Neural crest cell (in vitro differentiated cells): Measurements from ENCODE around the gene AKT1. TPM values are rescaled to one million over a fixed set of nuclear protein-coding genes. Genes with fewer than 3 reads are reported as not detected.

Source experiments
- DNase-seq: peaks from one replicate; pipeline ENCODE4 v3.0.0; 2021; ENCODE audit warnings: low read depth, mixed read lengths, low spot score
- H3K27ac Mint-ChIP-seq: one replicate; pipeline ENCODE4 v1.8.0; 2021; ENCODE audit warnings: mild to moderate bottlenecking, mixed read lengths; ENCODE audit not compliant: unreplicated experiment
- H3K27me3 Mint-ChIP-seq: 2 replicates; pipeline ENCODE4 v1.8.0; 2021; ENCODE audit warnings: low read depth, mild to moderate bottlenecking, mixed read lengths
- H3K36me3 Mint-ChIP-seq: 2 replicates; pipeline ENCODE4 v1.8.0; 2021; ENCODE audit warnings: low read depth, mild to moderate bottlenecking, mixed read lengths
- H3K4me1 Mint-ChIP-seq: 2 replicates; pipeline ENCODE4 v1.8.0; 2021; ENCODE audit warnings: mixed read lengths
- H3K4me3 Mint-ChIP-seq: one replicate; pipeline ENCODE4 v1.8.0; 2021; ENCODE audit warnings: mild to moderate bottlenecking, mixed read lengths
- H3K9me3 Mint-ChIP-seq: 2 replicates; pipeline ENCODE4 v1.8.0; 2021; ENCODE audit warnings: mixed read lengths
- total RNA-seq: library from RNA; stranded (reverse); gene quantifications from 2 replicates; pipeline ENCODE4 v1.2.1, GENCODE V29; 2021
- TF ChIP-seq, protein P1 (sequence below): fragments of 200-600 bp; sonication (generic); conservative IDR thresholded peaks from 2 replicates; pipeline ENCODE4 v1.5.0; 2021; ENCODE audit warnings: antibody characterized with exemption, mild to moderate bottlenecking

AKT1 gene
- total RNA-seq, 1 donor from 2014 or later, result 191 TPM

GRCh38 chr14:104798300-104799243, 3.0 kb upstream of the AKT1 start:
- Mint-ChIP-seq H3K4me1 (peaks cover 33% of the 10 kb centered on the region), H3K9me3 (no peaks in the 10 kb centered on the region), H3K27me3 (peaks cover 58% of the 10 kb centered on the region), H3K27ac (no peak overlapping the region), H3K4me3 (peak overlapping the region; percentile 90), H3K36me3 (no peaks in the 10 kb centered on the region)
- no peak for DNase-seq
- TF ChIP-seq, protein P1, sequence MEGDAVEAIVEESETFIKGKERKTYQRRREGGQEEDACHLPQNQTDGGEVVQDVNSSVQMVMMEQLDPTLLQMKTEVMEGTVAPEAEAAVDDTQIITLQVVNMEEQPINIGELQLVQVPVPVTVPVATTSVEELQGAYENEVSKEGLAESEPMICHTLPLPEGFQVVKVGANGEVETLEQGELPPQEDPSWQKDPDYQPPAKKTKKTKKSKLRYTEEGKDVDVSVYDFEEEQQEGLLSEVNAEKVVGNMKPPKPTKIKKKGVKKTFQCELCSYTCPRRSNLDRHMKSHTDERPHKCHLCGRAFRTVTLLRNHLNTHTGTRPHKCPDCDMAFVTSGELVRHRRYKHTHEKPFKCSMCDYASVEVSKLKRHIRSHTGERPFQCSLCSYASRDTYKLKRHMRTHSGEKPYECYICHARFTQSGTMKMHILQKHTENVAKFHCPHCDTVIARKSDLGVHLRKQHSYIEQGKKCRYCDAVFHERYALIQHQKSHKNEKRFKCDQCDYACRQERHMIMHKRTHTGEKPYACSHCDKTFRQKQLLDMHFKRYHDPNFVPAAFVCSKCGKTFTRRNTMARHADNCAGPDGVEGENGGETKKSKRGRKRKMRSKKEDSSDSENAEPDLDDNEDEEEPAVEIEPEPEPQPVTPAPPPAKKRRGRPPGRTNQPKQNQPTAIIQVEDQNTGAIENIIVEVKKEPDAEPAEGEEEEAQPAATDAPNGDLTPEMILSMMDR, result no peak

DNA sequence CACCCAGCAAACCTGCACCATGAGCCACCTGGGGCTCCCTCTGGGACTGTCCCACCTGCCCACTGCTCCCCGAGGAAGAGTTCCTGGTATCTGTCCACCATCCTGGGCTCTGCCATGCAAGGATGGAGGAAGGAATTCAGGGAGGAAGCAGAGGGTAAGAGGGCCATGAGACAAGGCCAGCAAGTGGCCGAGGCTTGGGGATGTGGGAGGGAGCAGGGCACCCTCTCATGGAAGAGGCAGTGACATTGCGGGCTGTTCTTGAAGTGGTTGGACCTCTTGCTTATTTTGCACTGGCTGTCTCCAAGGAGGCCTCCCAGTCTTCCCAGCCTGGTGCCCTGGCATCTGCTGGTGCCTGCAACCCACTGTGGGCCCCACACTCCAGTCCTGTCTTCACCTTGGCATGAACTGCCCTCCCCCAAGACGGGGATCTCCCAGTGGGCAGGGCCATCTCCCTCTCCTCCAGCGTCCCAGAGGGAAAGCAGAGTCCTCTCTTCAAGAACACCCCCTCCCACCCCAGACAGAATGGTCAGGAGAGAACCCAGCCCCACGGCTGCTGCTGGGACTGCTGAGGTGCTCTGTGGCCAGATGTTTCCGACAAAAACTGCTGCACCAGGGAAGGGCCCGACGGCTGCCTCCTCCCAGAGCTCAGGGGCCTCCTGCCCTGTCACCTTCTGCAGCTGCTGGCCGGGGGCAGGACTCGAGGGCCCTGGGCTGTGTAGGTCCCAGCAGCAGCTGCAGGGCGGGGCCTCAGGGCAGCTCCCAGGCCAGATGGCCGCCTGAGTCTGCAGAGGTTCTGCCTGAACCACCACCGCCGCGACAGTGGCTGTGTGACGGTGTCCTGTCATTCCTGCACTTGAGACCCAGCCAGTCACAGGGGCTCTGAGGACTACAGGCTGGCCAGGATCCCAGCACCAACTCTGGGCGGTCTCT, 1.8 kb upstream of the AKT1 start:
- Mint-ChIP-seq H3K36me3 (no peaks in the 10 kb centered on the region), H3K4me3 (peak overlapping the region; percentile 90), H3K27ac (no peak overlapping the region), H3K27me3 (peaks cover 54% of the 10 kb centered on the region), H3K9me3 (no peaks in the 10 kb centered on the region), H3K4me1 (peaks cover 42% of the 10 kb centered on the region)
- DNase-seq, result no peak
- TF ChIP-seq, protein P1, result no peak

GRCh38 chr14:104796687-104797081, 1.1 kb upstream of the AKT1 start:
- no peaks in the 10 kb centered on the region for H3K36me3 Mint-ChIP-seq
- DNase-seq, result no peak
- H3K27me3 Mint-ChIP-seq, result peaks cover 48% of the 10 kb centered on the region
- peak overlapping the region; percentile 90 for H3K4me3 Mint-ChIP-seq
- peaks cover 42% of the 10 kb centered on the region for H3K4me1 Mint-ChIP-seq
- TF ChIP-seq, protein P1, result no peak
- no peaks in the 10 kb centered on the region for H3K9me3 Mint-ChIP-seq
- no peak overlapping the region for H3K27ac Mint-ChIP-seq

DNA sequence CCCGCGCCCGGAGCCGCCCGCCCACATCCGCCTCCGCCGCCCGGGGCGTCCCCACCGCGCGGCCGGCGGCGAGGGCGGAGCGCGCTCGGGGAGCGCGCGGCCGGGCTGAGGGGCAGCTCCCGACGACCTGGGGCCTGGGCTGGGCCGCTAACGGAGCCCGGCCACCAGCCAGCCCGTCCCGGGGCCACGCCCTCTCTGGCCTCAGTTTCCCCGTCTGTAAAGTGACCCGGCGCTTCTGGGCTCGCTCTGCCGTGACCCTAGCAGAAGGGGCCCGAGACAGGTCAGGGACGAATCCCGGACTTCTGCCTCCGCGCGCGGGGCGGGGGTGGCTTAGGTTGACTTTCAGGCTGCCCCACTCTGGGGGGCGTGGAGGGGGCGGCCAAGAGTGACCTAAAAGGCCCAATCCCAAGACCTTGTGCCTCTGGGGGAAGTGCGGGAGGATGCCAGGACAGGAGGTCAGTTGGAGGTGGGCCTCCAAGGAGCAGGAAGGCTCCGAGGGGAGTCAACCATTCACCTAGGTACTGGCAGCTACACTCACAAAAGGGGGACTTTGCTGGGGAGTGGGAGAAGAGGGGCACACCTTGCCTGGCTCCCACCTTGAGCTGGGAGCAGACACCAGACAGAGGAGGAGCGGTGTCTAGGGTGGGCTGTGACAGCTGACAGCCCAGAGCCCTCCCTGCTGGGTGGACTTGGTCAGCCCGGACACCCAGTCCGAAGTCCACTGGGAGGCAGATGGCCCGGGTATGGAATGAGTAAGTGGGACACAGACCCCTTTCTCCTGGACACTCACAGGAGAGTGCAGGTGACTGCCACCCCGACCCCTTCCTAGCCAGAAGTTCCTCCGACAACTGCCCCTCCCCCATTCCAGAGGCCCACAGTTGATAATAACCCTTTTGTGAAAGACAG, 486 bp upstream of the AKT1 start:
- no peak for DNase-seq
- Mint-ChIP-seq H3K4me1 (peaks cover 38% of the 10 kb centered on the region), H3K4me3 (peak overlapping the region; percentile 90), H3K27ac (no peak overlapping the region), H3K36me3 (no peaks in the 10 kb centered on the region), H3K27me3 (peaks cover 41% of the 10 kb centered on the region), H3K9me3 (no peaks in the 10 kb centered on the region)
- TF ChIP-seq, protein P1, result no peak

GRCh38 chr14:104794631-104794992, 936 bp downstream of the AKT1 start:
- H3K4me3 Mint-ChIP-seq, result peak overlapping the region; percentile 90
- H3K9me3 Mint-ChIP-seq, result no peaks in the 10 kb centered on the region
- peaks cover 35% of the 10 kb centered on the region for H3K4me1 Mint-ChIP-seq
- TF ChIP-seq, protein P1, result no peak
- H3K27me3 Mint-ChIP-seq, result peaks cover 35% of the 10 kb centered on the region
- no peaks in the 10 kb centered on the region for H3K36me3 Mint-ChIP-seq
- DNase-seq, result no peak
- H3K27ac Mint-ChIP-seq, result peak overlapping the region; percentile 14
